Liver (tissue), 9 donors: ENCODE measurements around the gene SFXN5. TPM values are rescaled to one million over a fixed set of nuclear protein-coding genes. Genes with fewer than 3 reads are reported as not detected.
"Not testable (repeated sequence)": the region's sequence is repeated elsewhere in the genome, so short reads cannot be mapped to it uniquely, and the experiment has no call there.

ENCODE experiments used
- DNase-seq: peaks from one replicate; pipeline ENCODE4 v3.0.0-alpha.2; 2017; ENCODE audit warnings: low spot score
- H3K27ac ChIP-seq, 2 donors: one replicate each; pipeline ENCODE4 v1.7.0; 2013; ENCODE audit warnings: inconsistent platforms in 2 of 2, low read length in 2 of 2, control low read depth in 1 of 2, low read depth in 1 of 2, mild to moderate bottlenecking in 1 of 2
- H3K27me3 ChIP-seq, 4 donors: one replicate each; pipeline versions ENCODE4 v1.6.1 to v1.7.0; 2013; ENCODE audit warnings: low read length in 3 of 4, inconsistent platforms in 1 of 4, mild to moderate bottlenecking in 1 of 4, moderate library complexity in 1 of 4; ENCODE audit not compliant: control insufficient read depth in 4 of 4, insufficient read depth in 4 of 4
- H3K36me3 ChIP-seq, 4 donors: one replicate each; pipeline versions ENCODE4 v1.6.1 to v1.7.0; 2013; ENCODE audit warnings: low read length in 3 of 4, mild to moderate bottlenecking in 3 of 4, low read depth in 1 of 4, moderate library complexity in 1 of 4; ENCODE audit not compliant: control insufficient read depth in 4 of 4, insufficient read depth in 3 of 4
- H3K4me1 ChIP-seq, 4 donors: one replicate each; pipeline versions ENCODE4 v1.6.1 to v1.7.0; 2013; ENCODE audit warnings: low read length in 3 of 4, mild to moderate bottlenecking in 3 of 4, moderate library complexity in 1 of 4; ENCODE audit not compliant: control insufficient read depth in 4 of 4, insufficient read depth in 4 of 4
- H3K4me3 ChIP-seq, 3 donors: one replicate each; pipeline versions ENCODE4 v1.6.1 to v1.7.0; 2013; ENCODE audit warnings: low read length in 3 of 3, control low read depth in 1 of 3, low read depth in 1 of 3, mild to moderate bottlenecking in 1 of 3
- H3K9ac ChIP-seq, 2 donors: one replicate each; pipeline ENCODE4 v1.7.0; 2013; ENCODE audit warnings: low read length in 2 of 2, mild to moderate bottlenecking in 2 of 2, moderate library complexity in 2 of 2, control low read depth in 1 of 2, low read depth in 1 of 2
- H3K9me3 ChIP-seq, 4 donors: one replicate each; pipeline versions ENCODE4 v1.6.1 to v1.7.0; 2013; ENCODE audit warnings: low read length in 3 of 4; ENCODE audit not compliant: control insufficient read depth in 4 of 4
- ATF3 ChIP-seq: IDR thresholded peaks from 2 replicates; pipeline ENCODE4 v1.6.1; 2016; ENCODE audit warnings: antibody characterized with exemption
- CTCF ChIP-seq: fragments of 150-350 bp; IDR thresholded peaks from 2 replicates; pipeline ENCODE4 v1.5.1; 2017; ENCODE audit warnings: improper control_type of control experiment, low read depth, low read length; ENCODE audit not compliant: missing input control
- EGR1 ChIP-seq, 2 donors: IDR thresholded peaks; 2 replicates each; pipeline ENCODE4 v1.6.1; 2016 to 2018; ENCODE audit warnings: antibody characterized with exemption in 2 of 2, low read depth in 2 of 2
- FOXA1 ChIP-seq: IDR thresholded peaks from 2 replicates; pipeline ENCODE4 v1.6.1; 2016; ENCODE audit warnings: antibody characterized with exemption
- FOXA2 ChIP-seq: IDR thresholded peaks from 2 replicates; pipeline ENCODE4 v1.6.1; 2016; ENCODE audit warnings: antibody characterized with exemption
- GABPA ChIP-seq, 2 donors: IDR thresholded peaks in 1 of 2; conservative IDR thresholded peaks in 1 of 2; 2 replicates each; pipeline ENCODE4 v1.6.1; 2016; ENCODE audit warnings: antibody characterized with exemption in 2 of 2, mild to moderate bottlenecking in 1 of 2, moderate library complexity in 1 of 2
- HNF4G ChIP-seq: IDR thresholded peaks from 2 replicates; pipeline ENCODE4 v1.6.1; 2016; ENCODE audit warnings: antibody characterized with exemption
- JUND ChIP-seq, 2 donors: IDR thresholded peaks; 2 replicates each; pipeline ENCODE4 v1.6.1; 2016; ENCODE audit warnings: antibody characterized with exemption in 2 of 2
- NR2F2 ChIP-seq: IDR thresholded peaks from 2 replicates; pipeline ENCODE4 v1.6.1; 2016; ENCODE audit warnings: antibody characterized with exemption
- RAD21 ChIP-seq, 2 donors: IDR thresholded peaks; 2 replicates each; pipeline ENCODE4 v1.6.1; 2016; ENCODE audit warnings: antibody characterized with exemption in 2 of 2, mild to moderate bottlenecking in 2 of 2
- REST ChIP-seq: IDR thresholded peaks from 2 replicates; pipeline ENCODE4 v1.6.1; 2016; ENCODE audit warnings: antibody characterized with exemption, mild to moderate bottlenecking
- RXRA ChIP-seq, 2 donors: IDR thresholded peaks; 2 replicates each; pipeline ENCODE4 v1.6.1; 2017 to 2018; ENCODE audit warnings: antibody characterized with exemption in 2 of 2, mild to moderate bottlenecking in 1 of 2
- TAF1 ChIP-seq: conservative IDR thresholded peaks from 2 replicates; pipeline ENCODE4 v1.6.1; 2016; ENCODE audit warnings: antibody characterized with exemption, mild to moderate bottlenecking
- YY1 ChIP-seq: IDR thresholded peaks from 2 replicates; pipeline ENCODE4 v1.6.1; 2016; ENCODE audit warnings: antibody characterized with exemption, mild to moderate bottlenecking
- ZBTB33 ChIP-seq: IDR thresholded peaks from 2 replicates; pipeline ENCODE4 v1.6.1; 2016; ENCODE audit warnings: antibody characterized with exemption
- WGBS: extraction: QIAGEN DNeasy Blood & Tissue Kit; methylation state at CpG from one replicate; pipeline ENCODE4 v1.1.7; 2013; 5-methylcytosine and 5-hydroxymethylcytosine counted together
- polyA plus RNA-seq, 2 donors: library from polyadenylated mRNA; stranded (reverse) in 1 of 2; unstranded in 1 of 2; fragments of 200-250 nt in 1 of 2; fragments of >200 nt in 1 of 2; fragmentation: Nextera tagmentation in 1 of 2; extraction: Ambion mirVana in 1 of 2; gene quantifications; one replicate each; pipeline versions ENCODE4 v1.2.1 to v1.2.3, GENCODE V29; 2013 to 2015
- total RNA-seq, 2 donors: library from RNA; depleted of rRNA; stranded (reverse); fragments of >200 nt; gene quantifications; one replicate each; pipeline ENCODE4 v1.2.3, GENCODE V29; 2014
- donor health status: healthy.
- donor health status: healthy.
- donor health status: healthy.
- donor health status: healthy.
- donor health status: healthy.

The SFXN5 gene
- total and polyA plus RNA-seq, 4 donors = 23.3 to 58.2 (median 29.5) TPM

- not testable (repeated sequence) for H3K36me3 ChIP-seq, DNase-seq, H3K27ac ChIP-seq, H3K9ac ChIP-seq, H3K27me3 ChIP-seq, H3K4me3 ChIP-seq, H3K4me1 ChIP-seq, H3K9me3 ChIP-seq
- WGBS = 90% methylated on average over 17 of the region's 17 CpGs
Observed at GRCh38 chr2:73093601-73094218, 22.2 kb upstream of the SFXN5 start.

GRCh38 chr2:73092146-73092783 lies 20.8 kb upstream of the SFXN5 start:
- no peak overlapping the region for H3K27ac ChIP-seq
- H3K36me3 ChIP-seq = peaks cover 0 to 6% (median 0%) of the 10 kb centered on the region in 4 donors
- WGBS = 70% methylated on average over 7 of the region's 7 CpGs
- no peak overlapping the region for H3K9ac ChIP-seq
- no peak for TF ChIP-seq EGR1 (IDR thresholded peaks at IDR 0.05; ENCODE audit: low read depth in 2 of 2)
- no peak for TF ChIP-seq NR2F2
- no peak for TF ChIP-seq RAD21 (IDR thresholded peaks at IDR 0.05)
- no peak for TF ChIP-seq GABPA (IDR thresholded peaks at IDR 0.05 in 1 of 2, conservative IDR thresholded peaks at IDR 0.05 in 1 of 2)
- no peak for TF ChIP-seq YY1
- no peak for TF ChIP-seq TAF1
- no peak for TF ChIP-seq ZBTB33
- TF ChIP-seq JUND (IDR thresholded peaks at IDR 0.05) = no peak
- TF ChIP-seq HNF4G = no peak
- no peak for TF ChIP-seq RXRA (IDR thresholded peaks at IDR 0.05)
- TF ChIP-seq FOXA1 = no peak
- no peak for TF ChIP-seq ATF3
- no peak for TF ChIP-seq FOXA2
- no peak for TF ChIP-seq REST
- TF ChIP-seq CTCF = no peak
- DNase-seq = no peak
- no peak overlapping the region for H3K4me3 ChIP-seq
- no peaks in the 10 kb centered on the region for H3K9me3 ChIP-seq
- no peaks in the 10 kb centered on the region for H3K27me3 ChIP-seq
- H3K4me1 ChIP-seq = peaks cover 0 to 2% (median 0%) of the 10 kb centered on the region in 4 donors
